GM19467 (cell line): ENCODE measurements around the gene L3MBTL1.

ENCODE experiments used
- ATAC-seq: cut with Tn5 transposase; IDR thresholded peaks from one replicate; pipeline ENCODE4 v1.9.1; 2021; ENCODE audit warnings: mild to moderate bottlenecking, moderate library complexity; ENCODE audit not compliant: unreplicated experiment

The L3MBTL1 gene

GRCh38 chr20:43507150-43508080 is at the start of gene L3MBTL1:
Gene L3MBTL1 (plus strand): TSS chr20:43507697. CDS start chr20:43513504, 5,807 bp downstream.
- ATAC-seq = no peak

GRCh38 chr20:43458422-43458924 is 49.0 kb upstream of the L3MBTL1 start:
- no peak for ATAC-seq

- no peak for ATAC-seq
Observed at GRCh38 chr20:43459022-43459942, 48.2 kb upstream of the L3MBTL1 start.

GRCh38 chr20:43460172-43460829 is 47.2 kb upstream of the L3MBTL1 start:
- ATAC-seq = no peak

GRCh38 chr20:43460830-43461200 is 46.7 kb upstream of the L3MBTL1 start:
- ATAC-seq = no peak

GRCh38 chr20:43461894-43462659 is 45.4 kb upstream of the L3MBTL1 start:
- ATAC-seq = no peak

GRCh38 chr20:43462660-43463526 is 44.6 kb upstream of the L3MBTL1 start:
- no peak for ATAC-seq

- no peak for ATAC-seq
Observed at GRCh38 chr20:43463527-43464218, 43.8 kb upstream of the L3MBTL1 start.

- ATAC-seq = no peak
Observed at GRCh38 chr20:43464219-43464790, 43.2 kb upstream of the L3MBTL1 start.

GRCh38 chr20:43465625-43465943 is 41.9 kb upstream of the L3MBTL1 start:
- no peak for ATAC-seq

GRCh38 chr20:43467589-43467988 is 39.9 kb upstream of the L3MBTL1 start:
- no peak for ATAC-seq

GRCh38 chr20:43472671-43473380 is 34.7 kb upstream of the L3MBTL1 start:
- ATAC-seq = no peak

- ATAC-seq = no peak
Observed at GRCh38 chr20:43473381-43473704, 34.2 kb upstream of the L3MBTL1 start.

GRCh38 chr20:43477193-43477592 is 30.3 kb upstream of the L3MBTL1 start:
- no peak for ATAC-seq

GRCh38 chr20:43477619-43478018 is 29.9 kb upstream of the L3MBTL1 start:
- no peak for ATAC-seq

- no peak for ATAC-seq
Observed at GRCh38 chr20:43490038-43490437, 17.5 kb upstream of the L3MBTL1 start.

GRCh38 chr20:43492101-43492500 is 15.4 kb upstream of the L3MBTL1 start:
- no peak for ATAC-seq

- ATAC-seq = no peak
Observed at GRCh38 chr20:43495388-43495787, 12.1 kb upstream of the L3MBTL1 start.
